K562 (cell line): ENCODE measurements around the gene ACBD3. TPM values are rescaled to one million over a fixed set of nuclear protein-coding genes. Genes with fewer than 3 reads are reported as not detected.

Experiments used
- BCOR ChIP-seq: fragments of 450-650 bp; IDR thresholded peaks from 2 replicates; pipeline ENCODE4 v1.6.1; 2016
- CREB3 ChIP-seq: fragments of 450-650 bp; conservative IDR thresholded peaks from 2 replicates; pipeline ENCODE4 v1.6.1; 2016; ENCODE audit warnings: missing genetic modification characterization, low read depth, mild to moderate bottlenecking, missing compliant biosample characterization, moderate library complexity
- DLX4 ChIP-seq: fragments of 250-450 bp; sonication (Bioruptor Pico); IDR thresholded peaks from 2 replicates; pipeline ENCODE4 v1.6.1; 2021; ENCODE audit warnings: mild to moderate bottlenecking
- KLF10 ChIP-seq: fragments of 250-450 bp; sonication (Bioruptor Pico); IDR thresholded peaks from 2 replicates; pipeline ENCODE4 v1.6.1; 2021; ENCODE audit warnings: matching md5 sums
- NCOR1 ChIP-seq: fragments of 450-650 bp; IDR thresholded peaks from 2 replicates; pipeline ENCODE4 v1.6.1; 2016; ENCODE audit warnings: mild to moderate bottlenecking, moderate library complexity
- NKRF ChIP-seq: fragments of 450-650 bp; IDR thresholded peaks from 2 replicates; pipeline ENCODE4 v1.6.1; 2016; ENCODE audit warnings: borderline replicate concordance
- PCBP2 ChIP-seq: fragments of 200-400 bp; formaldehyde crosslinking; IDR thresholded peaks from 2 replicates; pipeline ENCODE4 v1.6.1; 2018; ENCODE audit warnings: low read length, low read depth, mild to moderate bottlenecking, moderate library complexity; ENCODE audit not compliant: poor library complexity, severe bottlenecking
- RB1 ChIP-seq: fragments of 450-650 bp; IDR thresholded peaks from 2 replicates; pipeline ENCODE4 v1.6.1; 2017; ENCODE audit warnings: low read depth, mild to moderate bottlenecking
- REST ChIP-seq, 2 experiments: fragments of 450-650 bp; formaldehyde crosslinking in 1 of 2; IDR thresholded peaks; 2 replicates each; pipeline versions ENCODE4 v1.4.0 to v1.6.1; 2014 to 2020; ENCODE audit warnings: mild to moderate bottlenecking in 2 of 2, borderline replicate concordance in 1 of 2, low read depth in 1 of 2
- SIN3A ChIP-seq, 2 experiments: fragments of 150-350 bp in 1 of 2; IDR thresholded peaks; 2 replicates each; pipeline ENCODE4 v1.6.1; 2011 to 2016; ENCODE audit warnings: borderline replicate concordance in 2 of 2, low read depth in 2 of 2, low read length in 2 of 2, mild to moderate bottlenecking in 2 of 2, moderate library complexity in 2 of 2; ENCODE audit not compliant: control insufficient read depth in 1 of 2
- SMAD4 ChIP-seq: fragments of 250-450 bp; sonication (Bioruptor Pico); conservative IDR thresholded peaks from 2 replicates; pipeline ENCODE4 v1.8.0; 2021; ENCODE audit warnings: inconsistent platforms, mild to moderate bottlenecking, moderate library complexity
- TAL1 ChIP-seq: fragments of 450-650 bp; IDR thresholded peaks from 2 replicates; pipeline ENCODE4 v1.6.1; 2016; ENCODE audit warnings: mild to moderate bottlenecking
- ZBTB9 ChIP-seq: fragments of 450-650 bp; formaldehyde crosslinking; IDR thresholded peaks from 2 replicates; pipeline ENCODE4 v1.4.0; 2020; ENCODE audit warnings: mild to moderate bottlenecking, moderate library complexity
- polyA plus RNA-seq, 8 experiments: library from polyadenylated mRNA; depleted of rRNA in 4 of 8; stranded (reverse) in 5 of 8; unstranded in 3 of 8; fragments of >200 nt; fragmentation: Nextera tagmentation in 2 of 8; fragmentation: Illumina TruSeq in 1 of 8; extraction: Ambion mirVana in 2 of 8; extraction: Trizol in 1 of 8; gene quantifications; 2 replicates each; pipeline versions ENCODE4 v1.2.1 to v1.2.3, GENCODE V29; 2011 to 2014; ENCODE audit warnings: inconsistent platforms in 1 of 8, missing spikeins in 1 of 8
- total RNA-seq, 7 experiments: library from RNA; depleted of rRNA in 6 of 7; stranded (reverse); fragments of >200 nt in 6 of 7; fragmentation: Illumina TruSeq in 2 of 7; extraction: Trizol in 2 of 7; gene quantifications; 2 replicates each; pipeline versions ENCODE4 v1.2.1 to v1.2.3, GENCODE V29; 2011 to 2021; ENCODE audit warnings: low replicate concordance in 1 of 7

ACBD3 gene
- total and polyA plus RNA-seq, 9 of the 15 experiments (the other 6 are each of a cell fraction or from before 2014, with no cell fraction given) = 11.1 to 36.7 (median 26.9) TPM

- TF ChIP-seq REST (IDR thresholded peaks at IDR 0.05; ENCODE audit: borderline replicate concordance) (no peak), REST (CRISPR knock-in tag; IDR thresholded peaks at IDR 0.05; ENCODE audit: low read depth) (no peak), NCOR1 (no peak), TAL1 (no peak), RB1 (0 out of 2 replicates have a peak, but pooled peaks have one; percentile 28), CREB3 (tag) (no peak), SMAD4 (CRISPR knock-in tag) (no peak), ZBTB9 (0 out of 2 replicates have a peak, but pooled peaks have one; percentile 8), NKRF (no peak), DLX4 (CRISPR knock-in tag) (no peak), BCOR (no peak), PCBP2 (no peak), KLF10 (CRISPR knock-in tag) (no peak), SIN3A (IDR thresholded peaks at IDR 0.05; ENCODE audit: borderline replicate concordance in 2 of 2, control insufficient read depth in 1 of 2, low read depth in 2 of 2, low read length in 2 of 2) (peak in 1 of 2 experiments; percentile 34; a peak in 1 of 4 replicates)
These were observed 76.7 kb downstream of the ACBD3 start (continued) for GRCh38 chr1:226109829-226110248.
